ENCODE data around the gene SULT2B1. TPM values are rescaled to one million over a fixed set of nuclear protein-coding genes. Genes with fewer than 3 reads are reported as not detected.

Gene SULT2B1
- polyA plus RNA-seq, 2 donors, result 295 to 320 TPM

DNA sequence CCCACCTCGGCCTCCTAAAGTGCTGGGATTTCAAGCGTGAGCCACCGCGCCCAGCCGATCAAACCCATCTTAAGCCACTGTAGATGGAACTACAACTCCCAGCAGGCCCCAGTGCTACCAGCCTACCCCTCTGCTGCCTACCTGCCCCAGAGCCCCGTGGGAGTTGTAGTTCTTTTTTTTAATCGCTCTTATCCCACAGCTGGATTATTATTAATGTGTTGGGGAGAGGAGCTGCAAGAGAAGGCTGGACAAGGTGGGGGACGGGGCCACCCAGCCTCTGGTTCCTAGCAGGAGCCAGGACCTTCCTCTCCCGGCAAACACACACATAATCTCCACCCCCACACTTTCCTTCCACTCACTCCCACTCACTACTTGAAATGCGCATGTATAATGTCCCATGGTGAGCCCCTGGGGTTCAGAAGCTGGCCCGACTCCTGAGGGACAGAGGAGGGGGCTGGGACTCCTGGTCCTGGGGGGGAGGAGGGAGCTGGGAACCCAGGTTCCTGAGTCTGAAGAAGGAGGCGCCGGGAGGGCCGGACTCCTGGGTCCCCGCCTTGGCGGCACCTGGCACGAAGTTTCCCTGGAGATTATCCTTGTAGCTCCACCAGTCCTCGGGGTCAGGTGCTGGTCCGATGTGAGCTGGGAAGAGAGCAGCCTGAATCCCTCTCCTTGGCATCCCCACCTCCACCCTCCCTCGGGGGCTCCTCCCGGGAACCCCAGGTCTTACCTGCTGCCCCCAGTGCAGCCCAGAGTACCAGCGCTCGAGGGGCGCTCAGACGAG is 93.1 kb downstream of the SULT2B1 start:
- H3K27me3 ChIP-seq (ENCODE audit: control insufficient read depth in 1 of 2, insufficient read depth in 2 of 2, low read length in 2 of 2), result no peaks in the 10 kb centered on the region
- peak overlapping the region; percentile 51 to 57 for H3K4me3 ChIP-seq (ENCODE audit: low read depth in 1 of 2, low read length in 2 of 2)
- WGBS, 2 donors, result 2% methylated on average over 24 to 25 of the region's 25 CpGs
- H3K4me1 ChIP-seq (ENCODE audit: control insufficient read depth in 2 of 2, insufficient read depth in 2 of 2, low read length in 1 of 2), result peaks cover 0 to 7% of the 10 kb centered on the region in 2 donors
- H3K9me3 ChIP-seq (ENCODE audit: control insufficient read depth in 2 of 2, insufficient read depth in 1 of 2, low read depth in 1 of 2, low read length in 1 of 2), result no peaks in the 10 kb centered on the region
- H3K36me3 ChIP-seq (ENCODE audit: control insufficient read depth in 2 of 2, insufficient read depth in 2 of 2, low read length in 1 of 2), result no peaks in the 10 kb centered on the region
- H3K27ac ChIP-seq (ENCODE audit: low read depth in 2 of 2, low read length in 1 of 2), result peak overlapping the region; percentile 76 to 79

DNA sequence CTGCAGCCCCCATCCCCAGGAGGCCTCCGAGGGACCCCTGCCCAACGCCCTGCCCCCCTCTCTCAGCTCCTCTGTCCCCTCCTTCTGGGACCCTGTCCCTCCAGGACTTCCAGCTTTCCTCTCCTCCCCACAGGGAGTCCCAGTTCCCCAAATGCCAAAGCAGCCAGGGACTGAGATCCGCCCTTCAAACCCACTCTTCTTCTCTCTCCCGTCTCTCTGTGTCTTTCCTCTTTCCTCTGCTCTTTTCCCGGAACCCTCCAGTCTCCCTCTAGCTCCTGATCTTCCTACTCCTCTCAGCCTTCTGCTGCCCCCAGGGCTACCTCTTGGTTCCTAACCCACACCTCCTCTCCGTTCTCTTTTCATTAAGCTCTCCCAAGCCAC is 93.6 kb downstream of the SULT2B1 start:
- H3K4me1 ChIP-seq (ENCODE audit: control insufficient read depth in 2 of 2, insufficient read depth in 2 of 2, low read length in 1 of 2), result peaks cover 0 to 7% of the 10 kb centered on the region in 2 donors
- peak overlapping the region; percentile 76 to 79 for H3K27ac ChIP-seq (ENCODE audit: low read depth in 2 of 2, low read length in 1 of 2)
- no peaks in the 10 kb centered on the region for H3K27me3 ChIP-seq (ENCODE audit: control insufficient read depth in 1 of 2, insufficient read depth in 2 of 2, low read length in 2 of 2)
- peak overlapping the region; percentile 51 to 57 for H3K4me3 ChIP-seq (ENCODE audit: low read depth in 1 of 2, low read length in 2 of 2)
- no peaks in the 10 kb centered on the region for H3K36me3 ChIP-seq (ENCODE audit: control insufficient read depth in 2 of 2, insufficient read depth in 2 of 2, low read length in 1 of 2)
- H3K9me3 ChIP-seq (ENCODE audit: control insufficient read depth in 2 of 2, insufficient read depth in 1 of 2, low read depth in 1 of 2, low read length in 1 of 2), result no peaks in the 10 kb centered on the region
- 0 to 1% methylated on average over 6 of the region's 6 CpGs for WGBS, 2 donors

DNA sequence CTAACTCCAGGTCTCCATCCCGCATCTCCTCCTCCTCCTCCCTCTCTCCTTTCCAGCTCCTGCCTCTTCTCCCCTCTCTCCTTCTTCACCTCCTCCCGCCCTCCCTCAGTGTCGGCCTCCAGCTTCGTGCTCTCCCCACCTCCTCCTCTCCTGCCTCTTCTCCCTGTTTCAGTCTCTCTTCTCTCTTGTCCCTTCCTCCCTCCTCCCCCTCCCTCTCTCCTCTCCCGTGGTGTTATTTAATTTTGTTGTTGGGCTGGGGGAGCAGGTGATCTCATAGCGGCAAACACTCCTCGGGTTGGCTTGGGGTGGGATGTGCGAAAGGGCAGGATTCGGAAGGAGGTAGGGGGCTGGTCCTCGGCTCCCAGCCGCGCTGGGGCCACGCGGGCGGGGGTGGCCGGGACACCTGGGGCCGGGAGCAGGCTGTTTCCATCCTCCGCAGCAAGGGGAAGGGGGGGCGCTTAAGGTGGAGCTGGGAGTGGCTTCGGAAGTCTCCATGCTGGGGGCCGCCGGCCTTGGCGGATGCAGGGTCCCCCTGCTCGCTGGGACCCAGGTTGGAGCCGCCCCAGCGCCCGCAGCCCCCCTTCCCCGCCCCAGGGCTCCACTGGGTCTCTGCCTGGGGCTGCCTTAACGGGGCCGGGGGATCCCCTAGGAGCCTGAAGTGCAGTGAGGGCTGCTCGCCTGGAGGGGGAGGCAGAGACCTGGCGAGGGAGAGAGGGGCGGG is 94.2 kb downstream of the SULT2B1 start, which contains the start of gene CA11:
Gene CA11 (minus strand): TSS at position 187 of the 721 bp plus-strand sequence. CDS start 555 bp downstream, outside the sequence.
- 0 to 1% methylated on average over 25 to 33 of the region's 33 CpGs for WGBS, 2 donors
- no peaks in the 10 kb centered on the region for H3K36me3 ChIP-seq (ENCODE audit: control insufficient read depth in 2 of 2, insufficient read depth in 2 of 2, low read length in 1 of 2)
- H3K4me1 ChIP-seq (ENCODE audit: control insufficient read depth in 2 of 2, insufficient read depth in 2 of 2, low read length in 1 of 2), result peaks cover 0 to 7% of the 10 kb centered on the region in 2 donors
- H3K4me3 ChIP-seq (ENCODE audit: low read depth in 1 of 2, low read length in 2 of 2), result peak within 1 kb of the TSS; percentile 51 to 57
- no peaks in the 10 kb centered on the region for H3K27me3 ChIP-seq (ENCODE audit: control insufficient read depth in 1 of 2, insufficient read depth in 2 of 2, low read length in 2 of 2)
- H3K9me3 ChIP-seq (ENCODE audit: control insufficient read depth in 2 of 2, insufficient read depth in 1 of 2, low read depth in 1 of 2, low read length in 1 of 2), result no peaks in the 10 kb centered on the region
- peak within 1 kb of the TSS; percentile 76 to 79 for H3K27ac ChIP-seq (ENCODE audit: low read depth in 2 of 2, low read length in 1 of 2)

DNA sequence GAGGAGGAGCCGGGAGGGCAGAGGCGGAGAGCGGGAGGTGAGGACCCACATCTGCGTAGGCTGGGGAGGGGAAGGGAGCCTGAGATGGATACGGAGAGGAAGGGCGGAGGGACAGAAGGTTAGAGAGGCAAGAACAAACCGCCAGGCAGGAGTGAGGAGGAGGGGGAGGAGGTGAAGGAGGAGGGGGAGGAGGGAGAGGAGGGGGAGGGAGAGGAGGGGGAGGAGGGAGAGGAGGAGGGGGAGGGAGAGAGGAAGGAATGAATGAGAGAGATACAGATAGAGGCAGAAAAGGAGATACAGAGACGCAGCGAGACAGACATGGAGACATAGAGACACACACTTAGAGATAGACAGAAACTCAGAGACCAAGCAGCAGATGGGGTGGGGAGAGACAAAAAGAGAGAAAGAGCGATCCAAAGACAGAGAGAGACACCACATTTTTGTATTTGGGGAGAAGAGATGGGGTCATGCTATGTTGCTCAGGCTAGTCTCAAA is 94.8 kb downstream of the SULT2B1 start:
- Histone ChIP-seq H3K4me1 (ENCODE audit: control insufficient read depth in 2 of 2, insufficient read depth in 2 of 2, low read length in 1 of 2) (peaks cover 0 to 7% of the 10 kb centered on the region in 2 donors), H3K9me3 (ENCODE audit: control insufficient read depth in 2 of 2, insufficient read depth in 1 of 2, low read depth in 1 of 2, low read length in 1 of 2) (no peaks in the 10 kb centered on the region), H3K4me3 (ENCODE audit: low read depth in 1 of 2, low read length in 2 of 2) (peak overlapping the region in 1 of 2 donors; percentile 51), H3K27me3 (ENCODE audit: control insufficient read depth in 1 of 2, insufficient read depth in 2 of 2, low read length in 2 of 2) (no peaks in the 10 kb centered on the region), H3K36me3 (ENCODE audit: control insufficient read depth in 2 of 2, insufficient read depth in 2 of 2, low read length in 1 of 2) (no peaks in the 10 kb centered on the region), H3K27ac (ENCODE audit: low read depth in 2 of 2, low read length in 1 of 2) (peak overlapping the region in 1 of 2 donors; percentile 79)
- WGBS, 2 donors, result 12 to 17% methylated on average over 6 to 8 of the region's 10 CpGs

DNA sequence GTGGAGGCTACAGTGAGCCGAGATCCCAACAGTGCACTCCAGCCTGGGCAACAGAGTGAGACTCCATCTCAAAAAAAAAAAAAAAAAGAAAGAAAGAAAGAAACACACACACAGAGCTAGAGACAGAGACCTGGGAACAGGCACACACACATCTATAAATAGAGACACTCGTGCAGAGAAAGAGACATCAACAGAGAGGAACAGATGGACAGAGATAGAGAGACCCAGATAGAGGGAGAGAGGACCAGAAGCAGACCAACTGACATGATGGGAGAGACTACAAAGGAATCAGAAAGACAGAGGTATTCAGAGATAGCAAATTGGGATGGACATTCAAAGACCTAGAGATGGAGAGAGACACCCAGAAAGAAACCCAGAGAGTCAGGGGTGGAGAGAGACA is 96.2 kb downstream of the SULT2B1 start:
- Histone ChIP-seq H3K27ac (ENCODE audit: low read depth in 2 of 2, low read length in 1 of 2) (no peak overlapping the region), H3K4me3 (ENCODE audit: low read depth in 1 of 2, low read length in 2 of 2) (no peak overlapping the region), H3K27me3 (ENCODE audit: control insufficient read depth in 1 of 2, insufficient read depth in 2 of 2, low read length in 2 of 2) (no peaks in the 10 kb centered on the region), H3K9me3 (ENCODE audit: control insufficient read depth in 2 of 2, insufficient read depth in 1 of 2, low read depth in 1 of 2, low read length in 1 of 2) (no peaks in the 10 kb centered on the region), H3K4me1 (ENCODE audit: control insufficient read depth in 2 of 2, insufficient read depth in 2 of 2, low read length in 1 of 2) (peaks cover 0 to 7% of the 10 kb centered on the region in 2 donors), H3K36me3 (ENCODE audit: control insufficient read depth in 2 of 2, insufficient read depth in 2 of 2, low read length in 1 of 2) (no peaks in the 10 kb centered on the region)
- 75 to 77% methylated on average over 2 of the region's 2 CpGs for WGBS, 2 donors

Other genes with a start within 250 kb of the SULT2B1 start
- gene EMP3, start 226.6 kb upstream of the SULT2B1 start, polyA plus RNA-seq, result 10 to 100 TPM; 17.6 to 21.5 TPM
- 1 to 10 TPM; 4.0 to 9.1 TPM for gene TMEM143, start 188.2 kb upstream of the SULT2B1 start, polyA plus RNA-seq
- gene SYNGR4, start 187.8 kb upstream of the SULT2B1 start, polyA plus RNA-seq, result not detected
- 10 to 100 TPM; 62.7 to 70.2 TPM for gene KDELR1, start 160.6 kb upstream of the SULT2B1 start, polyA plus RNA-seq
- gene GRIN2D, start 158.5 kb upstream of the SULT2B1 start, polyA plus RNA-seq, result under 1 TPM; 0.06 to 0.08 TPM
- gene GRWD1, start 106.2 kb upstream of the SULT2B1 start, polyA plus RNA-seq, result 10 to 100 TPM in 1 of 2 donors, 1 to 10 TPM in 1; 6.2 to 18.1 TPM
- 1 to 10 TPM in 1 of 2 donors, under 1 TPM in 1; 0.54 to 1.0 TPM for gene KCNJ14, start 96.6 kb upstream of the SULT2B1 start, polyA plus RNA-seq
- 10 to 100 TPM; 52.2 to 59.3 TPM for gene CYTH2, start 82.8 kb upstream of the SULT2B1 start, polyA plus RNA-seq
- 1 to 10 TPM; 2.9 to 7.5 TPM for gene LMTK3, start 40.3 kb upstream of the SULT2B1 start, polyA plus RNA-seq
- 1 to 10 TPM; 1.2 to 1.9 TPM for gene SPACA4, start 54.6 kb downstream of the SULT2B1 start, polyA plus RNA-seq
- gene FAM83E, start 62.9 kb downstream of the SULT2B1 start, polyA plus RNA-seq, result 10 to 100 TPM in 1 of 2 donors, 1 to 10 TPM in 1; 6.5 to 26.7 TPM
- gene RPL18, start 67.0 kb downstream of the SULT2B1 start, polyA plus RNA-seq, result 1,000 to 10,000 TPM; 2,667 to 2,860 TPM
- 10 to 100 TPM in 1 of 2 donors, 1 to 10 TPM in 1; 9.0 to 15.5 TPM for gene SPHK2, start 67.3 kb downstream of the SULT2B1 start, polyA plus RNA-seq
- gene DBP, start 85.2 kb downstream of the SULT2B1 start, polyA plus RNA-seq, result 10 to 100 TPM in 1 of 2 donors, 1 to 10 TPM in 1; 8.9 to 13.3 TPM
- 10 to 100 TPM in 1 of 2 donors, 1 to 10 TPM in 1; 6.8 to 12.7 TPM for gene CA11, start 94.0 kb downstream of the SULT2B1 start, polyA plus RNA-seq
- gene NTN5, start 120.8 kb downstream of the SULT2B1 start, polyA plus RNA-seq, result under 1 TPM; 0.25 to 0.39 TPM
- gene FUT2, start 143.8 kb downstream of the SULT2B1 start, polyA plus RNA-seq, result 10 to 100 TPM; 34.5 to 51.8 TPM
- gene MAMSTR, start 167.6 kb downstream of the SULT2B1 start, polyA plus RNA-seq, result 1 to 10 TPM in 1 of 2 donors, under 1 TPM in 1; 0.96 to 1.6 TPM
- 10 to 100 TPM in 1 of 2 donors, 1 to 10 TPM in 1; 7.0 to 11.4 TPM for gene RASIP1, start 188.4 kb downstream of the SULT2B1 start, polyA plus RNA-seq
- under 1 TPM; 0.16 to 0.39 TPM for gene IZUMO1, start 194.7 kb downstream of the SULT2B1 start, polyA plus RNA-seq
- gene FUT1, start 200.5 kb downstream of the SULT2B1 start, polyA plus RNA-seq, result 1 to 10 TPM; 1.1 to 2.4 TPM
- not detected for gene FGF21, start 203.4 kb downstream of the SULT2B1 start, polyA plus RNA-seq